ENCODE data around the gene TRPV3. TPM values are rescaled to one million over a fixed set of nuclear protein-coding genes. Genes with fewer than 3 reads are reported as not detected.
"Not testable (repeated sequence)": the region's sequence is repeated elsewhere in the genome, so short reads cannot be mapped to it uniquely, and the experiment has no call there.

The TRPV3 gene
- total RNA-seq, 1 experiment from 2014 or later, result 0.35 TPM

- TF ChIP-seq ZSCAN18 (CRISPR knock-in tag; IDR thresholded peaks at IDR 0.05), result no peak
- TF ChIP-seq PRDM15 (CRISPR knock-in tag; IDR thresholded peaks at IDR 0.05), result no peak
Observed at GRCh38 chr17:3471599-3471998, 86.0 kb downstream of the TRPV3 start, which contains the start of gene SPATA22 (continued).

- no peak overlapping the region for H3K4me3 Mint-ChIP-seq
Observed at GRCh38 chr17:3469529-3469928, 88.1 kb downstream of the TRPV3 start.

GRCh38 chr17:3466355-3466754 is 91.3 kb downstream of the TRPV3 start:
- H3K4me1 Mint-ChIP-seq; POLR2A ChIA-PET; H3K36me3 Mint-ChIP-seq; H3K27ac Mint-ChIP-seq; CTCF ChIA-PET; ATAC-seq; H3K27me3 Mint-ChIP-seq (ENCODE audit: low read depth); DNase-seq (ENCODE audit: low spot score); H3K4me3 Mint-ChIP-seq: not testable (repeated sequence)
- peaks cover 14% of the 10 kb centered on the region for H3K9me3 Mint-ChIP-seq

More at GRCh38 chr17:3469529-3469928, 88.1 kb downstream of the TRPV3 start:
- no peaks in the 10 kb centered on the region for H3K27me3 Mint-ChIP-seq (ENCODE audit: low read depth)
- ATAC-seq (no peak), DNase-seq (ENCODE audit: low spot score) (no peak)
- ChIA-PET POLR2A (no interaction called here), CTCF (no interaction called here)
- TF ChIP-seq SP1 (CRISPR knock-in tag; conservative IDR thresholded peaks at IDR 0.05), result no peak
- H3K4me1 Mint-ChIP-seq, result 0 out of 2 replicates have a peak, but pooled peaks cover 6% of the 10 kb centered on the region
- no peaks in the 10 kb centered on the region; the same call in 1 of the 2 replicates for H3K36me3 Mint-ChIP-seq
- H3K9me3 Mint-ChIP-seq, result 0 out of 2 replicates have a peak, but pooled peaks cover 2% of the 10 kb centered on the region
- no peak overlapping the region for H3K27ac Mint-ChIP-seq

Other genes starting within 250 kb of the TRPV3 start
- not detected in 3 replicates for gene OR3A2, start 171.5 kb downstream of the TRPV3 start, total RNA-seq (2021)
- gene OR1E1, start 159.4 kb downstream of the TRPV3 start, total RNA-seq (2021), result not detected in 3 replicates
- gene OR3A3, start 146.4 kb downstream of the TRPV3 start, total RNA-seq (2021), result not detected in 3 replicates
- gene OR1E2, start 124.0 kb downstream of the TRPV3 start, total RNA-seq (2021), result not detected in 3 replicates
- not detected in 3 replicates for gene SPATA22, start 86.0 kb downstream of the TRPV3 start, total RNA-seq (2021)
- gene ASPA, start 81.8 kb downstream of the TRPV3 start, total RNA-seq (2021), result 0.04 TPM in 1 of 3 replicates, not detected in the others
- gene TRPV1, start 51.6 kb upstream of the TRPV3 start, total RNA-seq (2021), result 4.4 to 6.1 TPM (median 4.7 TPM) in 3 replicates
- gene SHPK, start 78.4 kb upstream of the TRPV3 start, total RNA-seq (2021), result 29.0 to 29.3 TPM (median 29.2 TPM) in 3 replicates
- 10.7 to 11.9 TPM (median 11.8 TPM) in 3 replicates for gene CTNS, start 78.9 kb upstream of the TRPV3 start, total RNA-seq (2021)
- 71.9 to 76.9 TPM (median 76.2 TPM) in 3 replicates for gene TAX1BP3, start 110.8 kb upstream of the TRPV3 start, total RNA-seq (2021)
- 81.2 to 89.7 TPM (median 86.0 TPM) in 3 replicates for gene EMC6, start 111.0 kb upstream of the TRPV3 start, total RNA-seq (2021)
- 6.4 to 9.5 TPM (median 8.8 TPM) in 3 replicates for gene P2RX5, start 138.3 kb upstream of the TRPV3 start, total RNA-seq (2021)
- gene HASPIN, start 166.1 kb upstream of the TRPV3 start, total RNA-seq (2021), result 30.0 to 30.8 TPM (median 30.4 TPM) in 3 replicates
- 18.6 to 21.3 TPM (median 19.5 TPM) in 3 replicates for gene ITGAE, start 243.4 kb upstream of the TRPV3 start, total RNA-seq (2021)